IPS-NIHi7 (cell line): ENCODE results near the gene KIF9.
A peak's percentile ranks its signal among the peaks of the same experiment; 100 is the strongest.
"Not testable (repeated sequence)": the region's sequence is repeated elsewhere in the genome, so short reads cannot be mapped to it uniquely, and the experiment has no call there.

Source experiments
- DNase-seq: peaks from one replicate; pipeline ENCODE4 v3.0.0; 2012; ENCODE audit warnings: mixed read lengths; ENCODE audit errors: extremely low spot score

KIF9 gene

DNA sequence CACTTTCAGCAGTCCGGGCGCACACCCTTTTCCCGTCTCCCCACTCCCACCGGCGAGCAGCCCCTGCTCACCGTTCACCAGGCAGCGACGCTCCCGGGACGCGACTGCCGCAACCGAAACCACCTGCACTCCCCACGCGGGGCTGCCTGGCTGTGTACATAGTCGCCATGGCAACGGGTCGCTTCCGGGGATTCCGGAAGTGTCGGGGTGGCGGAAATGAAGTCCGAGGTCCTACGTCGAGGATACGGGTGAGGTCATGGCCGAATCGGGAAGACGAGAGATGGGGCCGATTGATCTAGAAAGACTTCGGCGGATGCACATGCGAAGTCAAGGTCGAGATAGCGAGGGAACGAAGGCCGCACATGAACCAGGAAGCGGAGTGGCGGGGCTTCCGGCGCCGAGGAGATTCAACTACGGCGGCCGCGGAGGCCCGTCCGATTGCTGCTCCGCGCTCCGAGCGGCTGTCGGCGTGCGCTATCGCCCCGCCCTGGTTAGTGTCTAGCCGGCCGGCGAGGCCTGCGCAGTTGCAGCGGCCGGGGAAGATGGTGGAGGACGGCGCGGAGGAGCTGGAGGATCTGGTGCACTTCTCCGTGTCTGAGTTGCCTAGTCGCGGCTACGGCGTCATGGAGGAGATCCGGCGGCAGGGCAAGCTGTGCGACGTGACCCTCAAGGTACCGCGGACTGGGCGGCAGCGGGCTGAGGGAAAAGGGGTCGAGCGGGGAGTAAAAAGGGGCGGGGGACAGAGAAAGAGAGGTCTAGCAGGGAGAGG is at the start of gene KIF9, which contains the start of gene KLHL18:
Gene KIF9 (minus strand): TSS at position 376 of the 769 bp plus-strand sequence. CDS start 5,425 bp downstream, outside the sequence.
Gene KLHL18 (plus strand): TSS at position 521 of the 769 bp plus-strand sequence. CDS start 22 bp downstream, at position 543.
- DNase-seq: peak; percentile 91

- DNase-seq: peak; percentile 90
Measured at GRCh38 chr3:47324278-47324865, 41.8 kb upstream of the KIF9 start.

DNA sequence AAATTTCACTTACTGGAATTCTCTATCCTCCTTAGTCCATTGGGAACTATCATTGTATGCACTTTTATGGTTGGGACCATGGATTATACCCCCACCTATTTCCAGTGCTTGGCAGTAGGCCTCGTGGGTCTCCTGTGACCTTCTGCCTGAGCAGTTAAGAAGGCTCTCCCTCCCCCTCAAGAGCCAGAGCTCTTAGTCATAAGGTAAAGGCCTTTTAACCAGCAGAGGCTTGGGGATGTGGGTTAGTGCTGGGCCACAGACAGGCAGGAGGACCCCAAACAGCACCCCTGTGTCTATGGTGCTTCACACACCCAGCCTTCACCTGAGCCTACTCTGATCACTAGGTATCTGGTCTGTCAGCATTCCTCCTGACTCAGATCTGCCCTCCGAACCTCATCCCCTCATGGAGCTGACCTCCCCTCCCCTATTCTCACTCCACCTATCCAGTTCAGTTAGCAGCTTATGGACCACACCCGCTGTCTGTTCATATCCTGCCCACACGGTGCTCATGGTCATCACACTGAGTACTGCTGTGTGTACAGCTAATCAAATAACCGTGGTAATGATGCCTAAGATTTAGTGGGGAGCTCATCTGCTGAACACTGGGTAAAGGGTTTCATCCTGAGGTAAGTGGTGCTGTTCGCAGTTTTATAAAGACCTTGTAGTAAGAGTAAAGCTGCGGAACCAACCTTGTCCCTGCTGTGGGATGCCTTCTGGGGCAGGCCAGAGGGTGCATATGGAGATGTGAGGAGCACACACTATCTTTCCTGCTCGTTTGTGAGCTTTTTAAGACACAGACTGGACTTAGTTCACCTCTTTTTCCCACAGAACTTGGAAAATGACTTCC is 41.1 kb upstream of the KIF9 start:
- no peak for DNase-seq

GRCh38 chr3:47319956-47320355 is 37.4 kb upstream of the KIF9 start:
- no peak for DNase-seq

DNA sequence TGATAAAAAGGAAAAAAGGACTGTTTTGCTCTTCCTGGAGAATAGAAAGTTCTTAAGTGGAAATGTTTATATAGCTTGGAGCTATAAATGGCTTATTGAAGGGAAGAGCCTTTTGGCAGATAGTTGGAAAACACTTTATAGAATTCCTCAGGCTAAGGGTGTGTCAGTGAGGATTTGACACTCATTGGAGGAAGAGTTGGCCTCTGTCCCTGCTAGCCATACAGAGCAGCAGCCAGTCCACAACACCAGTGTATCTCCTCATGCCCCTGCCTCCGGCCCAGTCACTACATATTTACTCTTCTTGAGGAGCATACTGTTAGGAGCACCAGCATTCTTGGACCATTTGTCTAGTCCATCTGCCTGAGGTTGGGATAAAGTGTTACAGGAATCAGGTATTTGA is 36.3 kb upstream of the KIF9 start:
- DNase-seq: no peak

DNA sequence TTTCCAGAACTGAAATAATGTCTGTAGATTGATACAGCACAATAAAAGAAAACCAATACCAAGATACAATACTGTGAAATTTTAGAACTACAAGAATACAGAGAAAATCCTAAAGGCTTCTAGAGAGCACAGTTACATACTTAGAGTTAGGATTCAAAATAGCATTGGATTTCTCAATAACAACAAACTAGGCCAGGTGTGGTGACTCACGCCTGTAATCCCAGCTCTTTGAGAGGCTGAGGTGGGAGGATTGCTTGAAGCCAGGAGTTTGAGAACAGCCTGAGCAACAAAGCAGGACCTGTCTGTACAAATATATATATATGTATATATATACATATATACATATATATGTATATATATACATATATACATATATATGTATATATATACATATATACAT is 33.6 kb upstream of the KIF9 start:
- DNase-seq: not testable (repeated sequence)

GRCh38 chr3:47315069-47315647 is 32.6 kb upstream of the KIF9 start:
- DNase-seq: no peak

DNA sequence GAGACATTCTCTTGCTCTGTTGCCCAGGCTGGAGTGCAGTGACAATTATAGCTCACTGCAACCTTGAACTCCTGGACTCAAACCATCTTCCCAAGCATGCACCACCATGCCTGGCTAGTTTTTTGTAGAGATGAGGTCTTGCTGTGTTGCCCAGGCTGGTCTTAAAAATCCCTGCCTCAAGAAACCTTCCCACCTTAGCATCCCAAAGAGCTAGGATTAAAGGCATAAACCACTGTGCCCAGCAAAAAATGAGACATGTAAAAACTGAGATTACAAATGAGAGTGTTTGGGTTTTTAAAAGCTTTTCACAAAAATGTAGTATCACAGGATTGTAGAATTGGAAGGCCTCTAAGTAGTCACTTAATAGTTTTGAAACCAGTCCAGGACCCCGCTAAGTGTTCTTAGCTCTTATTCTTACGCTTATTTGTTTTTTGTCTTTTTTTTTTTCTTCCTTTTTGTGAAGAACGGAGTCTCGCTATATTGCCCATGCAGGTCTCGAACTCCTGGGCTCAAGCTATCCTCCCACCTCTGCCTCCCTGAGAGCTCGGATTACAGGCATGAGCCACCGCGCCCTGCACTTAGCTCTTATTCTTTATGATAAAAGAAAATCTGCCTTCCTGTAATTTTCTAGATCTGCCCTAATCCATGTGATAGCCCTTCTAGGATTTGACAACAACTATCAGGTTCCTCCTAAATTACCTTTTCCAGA is 31.6 kb upstream of the KIF9 start:
- DNase-seq: no peak

DNA sequence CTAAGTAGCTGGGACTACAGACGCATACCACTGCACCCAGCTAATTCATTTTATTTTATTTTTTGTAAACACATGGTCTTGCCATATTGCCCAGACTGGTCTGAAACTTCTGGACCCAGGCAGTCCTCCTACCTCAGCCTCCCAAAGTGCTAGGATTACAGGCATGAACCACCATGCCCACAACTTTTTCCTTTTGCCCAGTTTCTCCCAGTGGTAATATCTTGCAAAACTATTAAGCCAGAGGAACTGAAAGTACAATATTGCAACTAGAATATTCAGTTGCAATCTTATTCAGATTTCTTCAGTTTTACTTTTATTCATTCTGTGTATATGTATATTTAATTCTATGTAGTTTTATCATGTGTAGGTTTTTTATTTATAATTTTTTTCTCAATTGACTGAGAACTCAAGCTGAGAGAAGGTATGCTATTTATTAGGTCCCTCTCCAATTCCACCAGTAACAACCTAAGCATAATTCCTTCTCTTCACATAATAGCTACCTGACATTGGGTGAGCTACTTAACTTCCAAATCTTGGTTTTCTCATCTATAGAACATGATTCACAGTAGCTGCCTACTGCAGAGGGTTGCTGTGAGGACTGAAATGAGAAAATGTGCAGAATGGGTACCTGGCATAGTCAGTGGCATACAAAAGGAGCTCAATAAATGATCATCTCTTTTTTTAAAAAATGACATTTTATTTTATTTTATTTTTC is 30.9 kb upstream of the KIF9 start:
- DNase-seq: no peak

DNA sequence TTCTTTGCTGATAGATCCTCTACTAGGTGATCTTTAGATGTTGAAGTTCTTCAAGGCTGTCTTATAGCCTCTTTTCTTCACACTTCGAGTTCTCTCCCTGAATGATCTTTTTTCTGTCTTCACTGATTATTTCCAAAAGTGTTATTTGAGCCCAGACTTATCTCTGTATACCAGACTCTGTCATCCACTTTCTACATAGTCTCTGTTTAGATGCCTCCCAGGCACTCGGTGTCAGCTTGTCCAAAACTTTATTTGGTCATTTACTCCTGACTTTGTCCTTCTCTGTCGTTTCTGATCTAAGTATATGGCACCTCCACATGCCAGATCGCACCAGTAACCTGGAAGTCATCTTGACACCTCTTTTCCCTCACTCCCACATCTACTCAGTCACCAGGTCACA is 27.8 kb upstream of the KIF9 start:
- no peak for DNase-seq

DNA sequence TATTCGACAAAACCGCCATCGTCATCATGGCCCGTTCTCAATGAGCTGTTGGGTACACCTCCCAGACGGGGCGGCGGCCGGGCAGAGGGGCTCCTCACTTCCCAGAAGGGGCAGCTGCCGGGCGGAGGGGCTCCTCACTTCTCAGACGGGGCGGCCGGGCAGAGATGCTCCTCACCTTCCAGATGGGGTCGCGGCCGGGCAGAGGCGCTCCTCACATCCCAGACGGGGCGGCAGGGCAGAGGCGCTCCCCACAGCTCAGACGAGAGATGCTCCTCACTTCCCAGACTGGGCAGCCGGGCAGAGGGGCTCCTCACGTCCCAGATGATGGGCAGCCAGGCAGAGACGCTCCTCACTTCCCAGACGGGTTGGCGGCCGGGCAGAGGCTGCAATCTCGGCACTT is 26.6 kb upstream of the KIF9 start:
- not testable (repeated sequence) for DNase-seq

DNA sequence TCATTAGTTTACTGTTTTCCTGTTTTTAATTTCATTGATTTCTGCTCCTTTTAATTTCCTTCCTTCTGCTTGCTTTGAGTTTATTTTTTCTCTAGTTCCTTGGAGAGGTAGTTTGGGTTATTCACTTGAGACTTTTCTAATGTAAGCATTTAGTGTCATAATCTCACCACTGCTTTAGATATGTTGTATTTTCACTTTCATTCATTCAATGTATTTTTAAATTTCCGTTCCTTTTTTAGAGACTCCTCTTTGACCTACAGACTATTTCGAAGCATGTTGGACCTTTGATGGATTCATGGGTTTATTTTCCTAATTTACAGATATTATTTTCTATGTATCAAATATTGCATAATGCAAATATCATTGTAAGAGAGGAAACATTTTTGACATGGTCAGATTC is 23.4 kb upstream of the KIF9 start:
- no peak for DNase-seq

DNA sequence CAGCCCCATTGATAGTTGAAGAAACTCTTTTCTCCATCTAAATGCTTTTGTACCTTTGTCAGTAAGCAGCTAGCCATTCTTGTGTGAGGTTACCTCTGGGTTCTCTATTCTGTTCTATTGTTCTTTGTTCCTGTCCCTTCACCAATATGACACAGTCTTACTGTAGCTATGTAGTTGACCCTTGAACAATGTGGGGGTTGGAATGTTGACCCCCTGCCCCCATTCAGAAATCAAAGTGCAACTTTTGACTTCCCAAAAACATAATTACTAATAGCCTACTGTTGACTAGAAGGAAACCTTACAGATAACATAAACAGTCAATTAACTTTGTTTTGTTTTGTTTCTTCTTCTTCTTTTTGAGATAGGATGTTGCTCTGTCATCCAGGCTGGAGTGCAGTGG is 18.9 kb upstream of the KIF9 start:
- no peak for DNase-seq

GRCh38 chr3:47299381-47300318 is 17.1 kb upstream of the KIF9 start:
- DNase-seq: no peak

DNA sequence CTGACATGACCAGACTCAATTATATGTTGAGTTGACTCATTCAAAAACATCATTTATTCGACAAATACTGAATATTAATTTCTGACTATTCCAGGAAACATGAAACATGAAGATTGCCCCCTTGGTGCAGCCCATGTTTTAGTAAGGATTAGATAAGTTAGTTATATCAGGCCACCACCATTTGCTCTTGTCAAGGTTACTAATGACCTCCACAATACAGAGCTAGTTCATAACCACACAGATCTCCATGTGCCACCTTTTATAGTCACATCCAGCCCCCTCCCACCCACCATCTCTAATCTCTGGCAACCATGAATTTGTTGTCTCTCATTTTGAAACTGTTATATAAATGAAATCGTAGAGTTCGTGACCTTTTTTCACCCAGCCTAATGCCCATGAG is 15.8 kb upstream of the KIF9 start:
- no peak for DNase-seq

- DNase-seq: no peak
Measured at GRCh38 chr3:47296562-47297302, 14.1 kb upstream of the KIF9 start.

DNA sequence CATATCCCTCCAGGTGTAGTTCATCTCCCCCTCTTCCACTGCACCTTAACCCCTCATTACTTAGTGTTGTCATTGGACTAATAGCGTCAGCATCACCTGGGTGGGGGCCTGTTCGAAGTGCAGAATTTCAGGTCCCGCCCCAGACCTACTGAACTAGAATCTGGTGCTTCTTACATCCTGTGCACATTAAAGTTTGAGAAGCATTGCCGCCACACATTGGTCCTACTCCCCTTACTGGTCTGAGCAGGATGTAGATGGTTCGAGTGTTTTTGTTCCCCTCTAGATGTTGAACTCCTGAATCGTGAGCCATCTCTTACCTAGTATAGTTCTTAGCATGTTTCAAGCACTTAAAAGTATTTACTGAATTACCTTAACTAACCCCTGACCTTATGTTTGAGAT is 13.4 kb upstream of the KIF9 start:
- DNase-seq: no peak

DNA sequence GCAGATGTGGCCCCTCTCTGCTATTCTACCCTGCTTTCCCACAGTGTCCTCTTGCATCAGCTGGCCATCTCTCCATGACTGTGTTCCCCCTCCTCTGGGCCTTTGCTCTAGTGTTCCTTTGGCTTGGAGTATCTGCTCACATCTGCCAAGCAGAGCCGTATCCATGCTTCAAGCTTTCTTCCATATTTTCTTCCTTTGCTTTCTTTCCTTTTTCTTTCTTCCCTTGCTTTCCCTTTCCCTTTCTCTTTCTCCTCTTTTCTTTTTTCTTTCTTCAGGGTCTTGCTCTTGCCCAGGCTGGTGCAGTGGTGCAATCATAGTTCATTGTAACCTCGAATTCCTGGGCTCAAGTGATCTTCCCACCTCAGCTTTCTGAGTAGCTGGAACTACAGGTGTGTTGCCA is 12.7 kb upstream of the KIF9 start:
- DNase-seq: no peak

DNA sequence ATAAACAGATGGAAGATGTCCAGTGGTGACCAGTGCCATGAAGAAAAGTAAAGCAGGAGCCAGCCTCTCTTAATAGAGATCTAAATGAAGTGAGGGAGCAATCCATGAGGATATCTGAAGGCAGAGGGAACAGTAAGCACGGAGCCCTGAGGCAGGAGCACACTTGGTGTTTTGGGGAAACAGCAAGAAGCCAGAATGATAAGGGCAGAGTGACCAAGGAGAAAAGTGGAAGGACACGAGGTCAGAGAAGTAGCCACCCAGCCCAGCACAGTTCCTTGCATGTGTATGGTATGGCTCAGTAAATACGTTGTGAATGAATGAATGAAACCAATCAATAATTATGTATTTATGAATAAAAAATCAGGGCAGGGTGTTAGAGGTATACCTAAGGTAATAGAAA is 11.8 kb upstream of the KIF9 start:
- no peak for DNase-seq
